B cell (primary cell): ENCODE results near the gene METTL25.

Experiments
- EZH2 ChIP-seq: IDR thresholded peaks from 2 replicates; pipeline ENCODE4 v1.6.1; 2012; ENCODE audit warnings: borderline replicate concordance, low read depth, mild to moderate bottlenecking, moderate library complexity, low read length; ENCODE audit not compliant: insufficient read depth, poor library complexity, severe bottlenecking
- TF ChIP-seq, protein P1 (sequence below): fragments of 200-600 bp; IDR thresholded peaks from one replicate; pipeline ENCODE4 v1.8.0; 2022; ENCODE audit warnings: antibody characterized with exemption, mild to moderate bottlenecking

DNA sequence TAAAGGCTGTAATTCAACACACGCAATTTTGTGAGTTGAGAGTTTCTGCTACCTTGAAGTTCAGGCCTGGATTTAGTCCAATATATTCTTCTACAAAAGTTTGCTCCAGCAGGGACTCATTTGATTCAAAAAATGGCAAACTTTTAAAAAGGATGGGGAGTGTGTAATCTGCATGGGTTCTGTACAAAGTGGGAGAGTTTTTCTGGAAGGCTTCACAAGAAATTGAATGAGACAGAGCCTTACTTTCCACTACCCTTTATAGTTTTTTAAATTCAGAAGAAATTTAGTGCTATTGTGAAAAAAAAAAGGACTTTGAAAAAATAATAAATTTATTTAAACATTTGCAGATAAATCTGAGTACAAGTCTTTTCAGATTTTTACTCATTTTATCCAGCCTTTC lies 116.9 kb downstream of the METTL25 start:
- TF ChIP-seq, protein P1, sequence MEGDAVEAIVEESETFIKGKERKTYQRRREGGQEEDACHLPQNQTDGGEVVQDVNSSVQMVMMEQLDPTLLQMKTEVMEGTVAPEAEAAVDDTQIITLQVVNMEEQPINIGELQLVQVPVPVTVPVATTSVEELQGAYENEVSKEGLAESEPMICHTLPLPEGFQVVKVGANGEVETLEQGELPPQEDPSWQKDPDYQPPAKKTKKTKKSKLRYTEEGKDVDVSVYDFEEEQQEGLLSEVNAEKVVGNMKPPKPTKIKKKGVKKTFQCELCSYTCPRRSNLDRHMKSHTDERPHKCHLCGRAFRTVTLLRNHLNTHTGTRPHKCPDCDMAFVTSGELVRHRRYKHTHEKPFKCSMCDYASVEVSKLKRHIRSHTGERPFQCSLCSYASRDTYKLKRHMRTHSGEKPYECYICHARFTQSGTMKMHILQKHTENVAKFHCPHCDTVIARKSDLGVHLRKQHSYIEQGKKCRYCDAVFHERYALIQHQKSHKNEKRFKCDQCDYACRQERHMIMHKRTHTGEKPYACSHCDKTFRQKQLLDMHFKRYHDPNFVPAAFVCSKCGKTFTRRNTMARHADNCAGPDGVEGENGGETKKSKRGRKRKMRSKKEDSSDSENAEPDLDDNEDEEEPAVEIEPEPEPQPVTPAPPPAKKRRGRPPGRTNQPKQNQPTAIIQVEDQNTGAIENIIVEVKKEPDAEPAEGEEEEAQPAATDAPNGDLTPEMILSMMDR, result no peak
- TF ChIP-seq EZH2, result no peak
